ENCODE data around the gene ECE2.

The ECE2 gene

DNA sequence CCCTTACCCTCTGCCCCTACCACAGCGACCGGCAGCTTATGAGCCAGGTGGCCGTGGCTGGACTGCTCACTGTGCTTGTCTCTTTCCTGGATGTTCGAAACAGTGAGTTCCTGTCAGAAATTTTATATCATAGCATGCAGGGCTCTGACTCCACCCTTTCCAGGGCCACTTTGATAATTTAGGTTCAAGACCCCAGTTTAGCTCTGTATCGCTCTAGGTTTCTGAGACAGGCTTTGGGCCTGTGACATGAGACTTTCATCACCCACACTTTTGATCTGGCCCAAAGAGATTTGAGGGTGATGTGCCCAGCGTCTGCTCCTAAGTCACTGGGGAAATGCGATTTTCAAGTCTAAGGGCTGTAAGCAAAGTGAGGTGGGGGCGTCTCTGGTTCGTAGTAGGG lies 32.1 kb downstream of the ECE2 start:
- Mint-ChIP-seq H3K36me3 (peaks cover 13% of the 10 kb centered on the region), H3K4me1 (ENCODE audit: low read depth) (peaks cover 7% of the 10 kb centered on the region), H3K4me3 (no peak overlapping the region), H3K9me3 (ENCODE audit: low read depth) (no peaks in the 10 kb centered on the region), H3K27me3 (no peaks in the 10 kb centered on the region), H3K27ac (no peak overlapping the region)

DNA sequence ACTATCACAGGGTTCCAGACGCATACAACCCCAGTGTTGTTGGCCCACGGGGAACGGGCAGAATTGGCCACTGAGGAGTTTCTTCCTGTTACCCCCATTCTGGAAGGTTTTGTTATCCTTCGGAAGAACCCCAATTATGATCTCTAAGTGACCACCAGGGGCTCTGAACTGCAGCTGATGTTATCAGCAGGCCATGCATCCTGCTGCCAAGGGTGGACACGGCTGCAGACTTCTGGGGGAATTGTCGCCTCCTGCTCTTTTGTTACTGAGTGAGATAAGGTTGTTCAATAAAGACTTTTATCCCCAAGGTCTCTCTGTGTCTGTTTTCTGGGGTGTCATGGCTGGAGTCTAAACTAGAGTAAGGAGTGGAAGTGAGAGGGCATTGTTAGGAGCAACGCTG lies 32.9 kb downstream of the ECE2 start:
- no peaks in the 10 kb centered on the region for H3K27me3 Mint-ChIP-seq
- H3K36me3 Mint-ChIP-seq = peaks cover 13% of the 10 kb centered on the region
- peaks cover 7% of the 10 kb centered on the region for H3K4me1 Mint-ChIP-seq (ENCODE audit: low read depth)
- H3K4me3 Mint-ChIP-seq = no peak overlapping the region
- H3K27ac Mint-ChIP-seq = peak overlapping the region; percentile 52
- H3K9me3 Mint-ChIP-seq (ENCODE audit: low read depth) = no peaks in the 10 kb centered on the region

DNA sequence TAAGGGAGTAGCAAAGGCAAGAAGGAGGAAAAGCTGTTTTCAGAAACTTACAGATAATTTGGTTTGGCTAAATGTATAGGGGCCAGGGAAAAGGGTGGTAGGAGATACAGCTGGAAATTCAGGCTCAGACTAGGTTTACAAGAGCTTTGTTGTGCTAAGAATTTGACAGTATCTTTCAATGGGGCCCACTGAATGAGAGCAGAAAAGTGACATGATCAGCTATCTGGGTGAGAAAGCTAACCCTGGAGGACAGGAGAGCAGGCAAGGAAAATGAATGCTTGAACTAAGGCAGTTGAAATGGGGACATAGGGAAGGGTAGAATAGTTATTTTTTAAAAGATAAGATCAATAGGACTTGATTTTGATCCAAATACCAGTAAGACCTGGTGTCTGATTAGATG lies 35.8 kb downstream of the ECE2 start:
- no peak overlapping the region for H3K4me3 Mint-ChIP-seq
- H3K27ac Mint-ChIP-seq = no peak overlapping the region
- H3K27me3 Mint-ChIP-seq = no peaks in the 10 kb centered on the region
- peaks cover 13% of the 10 kb centered on the region for H3K36me3 Mint-ChIP-seq
- H3K4me1 Mint-ChIP-seq (ENCODE audit: low read depth) = peaks cover 11% of the 10 kb centered on the region
- H3K9me3 Mint-ChIP-seq (ENCODE audit: low read depth) = no peaks in the 10 kb centered on the region

DNA sequence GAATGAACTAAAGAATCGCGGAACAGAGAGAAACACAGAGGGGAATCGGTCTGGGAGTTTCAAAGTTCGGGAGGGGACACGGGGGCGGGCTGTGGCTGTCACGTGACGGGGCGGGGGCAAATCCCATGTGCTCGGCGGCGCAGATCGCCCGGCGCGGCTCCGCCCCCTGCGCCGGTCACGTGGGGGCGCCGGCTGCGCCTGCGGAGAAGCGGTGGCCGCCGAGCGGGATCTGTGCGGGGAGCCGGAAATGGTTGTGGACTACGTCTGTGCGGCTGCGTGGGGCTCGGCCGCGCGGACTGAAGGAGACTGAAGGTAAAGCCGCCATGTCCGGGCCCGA lies 38.5 kb downstream of the ECE2 start, which contains the start of gene EIF4G1:
TSS of gene EIF4G1 (plus strand) at position 244 of the 337 bp plus-strand sequence. CDS start 1,191 bp downstream, outside the sequence.
- Mint-ChIP-seq H3K4me1 (ENCODE audit: low read depth) (peaks cover 26% of the 10 kb centered on the region), H3K27me3 (no peaks in the 10 kb centered on the region), H3K9me3 (ENCODE audit: low read depth) (no peaks in the 10 kb centered on the region), H3K27ac (peak within 1 kb of the TSS; percentile 90), H3K36me3 (peaks cover 14% of the 10 kb centered on the region), H3K4me3 (peak within 1 kb of the TSS; percentile 88)

DNA sequence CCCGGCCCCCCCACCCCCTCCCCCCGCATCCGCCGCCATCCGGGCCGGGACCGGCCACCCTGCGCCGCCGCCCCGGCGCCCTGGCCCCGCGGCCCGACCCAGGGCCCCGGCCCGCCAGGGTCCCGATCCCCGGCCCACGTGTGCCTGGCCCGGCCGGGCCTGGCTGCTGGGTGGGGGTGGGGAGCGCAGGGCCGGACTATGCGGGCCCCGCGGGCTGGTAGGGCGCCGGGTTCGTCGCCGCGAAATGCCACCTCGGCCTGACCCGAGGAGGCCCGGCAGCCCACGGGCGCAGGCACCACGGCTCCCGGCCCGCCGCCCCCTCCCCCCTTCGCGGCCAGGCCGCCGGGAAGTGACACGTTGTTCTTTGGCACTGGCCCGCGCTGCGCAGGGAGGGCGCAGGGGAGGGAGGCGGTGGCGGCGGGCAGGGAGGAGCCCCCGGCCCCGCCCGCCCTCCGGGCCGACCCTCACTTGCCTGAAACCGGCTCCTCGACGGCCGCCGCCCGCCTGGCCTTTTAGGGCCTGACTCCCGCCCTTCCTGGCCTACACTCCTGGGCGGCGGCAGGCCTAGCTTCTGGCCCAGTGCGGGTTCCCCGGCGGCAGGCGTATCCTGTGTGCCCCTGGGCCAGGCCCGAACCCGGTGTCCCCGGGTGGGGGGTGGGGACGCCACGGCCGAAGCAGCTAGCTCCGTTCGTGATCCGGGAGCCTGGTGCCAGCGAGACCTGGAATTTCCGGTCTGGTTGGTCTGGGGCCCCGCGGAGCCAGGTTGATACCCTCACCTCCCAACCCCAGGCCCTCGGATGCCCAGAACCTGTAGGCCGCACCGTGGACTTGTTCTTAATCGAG lies 39.1 kb downstream of the ECE2 start:
- Mint-ChIP-seq H3K27me3 (no peaks in the 10 kb centered on the region), H3K27ac (peak overlapping the region; percentile 90)

DNA sequence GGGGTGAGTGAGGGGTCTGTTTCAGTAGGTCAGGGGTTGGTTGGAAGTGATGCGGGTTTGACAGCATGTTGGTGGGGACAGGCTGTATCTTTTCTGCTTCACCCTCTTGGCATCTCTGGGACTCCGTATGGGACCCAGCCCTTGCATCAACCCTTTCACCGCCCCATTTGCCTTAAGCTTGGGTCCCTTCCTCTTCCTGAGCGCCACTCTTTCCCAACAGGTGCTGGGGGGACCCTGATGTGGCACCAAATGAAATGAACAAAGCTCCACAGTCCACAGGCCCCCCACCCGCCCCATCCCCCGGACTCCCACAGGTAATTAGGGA lies 39.7 kb downstream of the ECE2 start:
- Mint-ChIP-seq H3K4me3 (peak overlapping the region; percentile 88), H3K9me3 (ENCODE audit: low read depth) (no peaks in the 10 kb centered on the region), H3K27ac (peak overlapping the region; percentile 90), H3K4me1 (ENCODE audit: low read depth) (peaks cover 30% of the 10 kb centered on the region), H3K36me3 (peaks cover 12% of the 10 kb centered on the region), H3K27me3 (no peaks in the 10 kb centered on the region)

More for the DNA sequence above, 39.1 kb downstream of the ECE2 start:
- H3K9me3 Mint-ChIP-seq (ENCODE audit: low read depth) = no peaks in the 10 kb centered on the region
- peaks cover 30% of the 10 kb centered on the region for H3K4me1 Mint-ChIP-seq (ENCODE audit: low read depth)
- peaks cover 12% of the 10 kb centered on the region for H3K36me3 Mint-ChIP-seq
- peak overlapping the region; percentile 88 for H3K4me3 Mint-ChIP-seq

DNA sequence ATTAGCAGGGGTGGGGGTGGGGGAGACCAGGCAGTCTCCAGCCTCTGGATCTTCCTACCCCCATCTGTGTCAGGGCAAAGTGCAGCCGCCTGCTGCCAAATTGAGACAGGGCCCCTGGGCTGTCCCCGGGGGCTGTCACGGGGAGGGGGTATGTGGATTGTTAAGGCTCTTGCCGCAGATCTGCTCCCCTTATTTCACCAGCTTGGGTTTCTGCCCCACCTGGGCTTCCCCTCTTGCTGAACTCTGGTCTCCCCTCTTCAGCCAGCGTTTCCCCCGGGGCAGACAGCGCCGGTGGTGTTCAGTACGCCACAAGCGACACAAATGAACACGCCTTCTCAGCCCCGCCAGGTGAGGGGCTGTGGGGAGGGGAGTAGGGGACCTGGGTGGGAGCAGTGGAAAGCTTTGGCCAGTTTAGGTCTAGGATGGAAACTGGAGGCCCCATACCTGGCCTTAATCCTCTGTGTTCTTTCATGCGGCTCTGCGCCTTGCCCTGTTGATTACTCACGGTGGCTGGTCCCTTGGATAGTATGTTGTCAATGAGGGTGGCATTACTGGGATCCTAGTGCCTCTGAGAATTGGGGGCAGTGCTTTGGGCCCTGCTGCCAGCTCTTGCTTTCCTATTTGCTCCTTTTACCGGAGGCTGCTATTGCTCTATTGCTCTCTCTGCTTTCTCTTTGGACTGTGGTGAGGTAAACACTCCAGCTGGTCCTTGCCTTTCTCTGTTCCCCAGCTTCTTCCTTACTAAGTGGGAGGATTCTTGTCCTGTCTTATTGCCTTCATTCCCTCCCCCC lies 40.2 kb downstream of the ECE2 start:
- Mint-ChIP-seq H3K27ac (peak overlapping the region; percentile 90), H3K4me3 (peak overlapping the region; percentile 88), H3K27me3 (no peaks in the 10 kb centered on the region), H3K36me3 (peaks cover 12% of the 10 kb centered on the region), H3K9me3 (ENCODE audit: low read depth) (no peaks in the 10 kb centered on the region), H3K4me1 (ENCODE audit: low read depth) (peaks cover 30% of the 10 kb centered on the region)

DNA sequence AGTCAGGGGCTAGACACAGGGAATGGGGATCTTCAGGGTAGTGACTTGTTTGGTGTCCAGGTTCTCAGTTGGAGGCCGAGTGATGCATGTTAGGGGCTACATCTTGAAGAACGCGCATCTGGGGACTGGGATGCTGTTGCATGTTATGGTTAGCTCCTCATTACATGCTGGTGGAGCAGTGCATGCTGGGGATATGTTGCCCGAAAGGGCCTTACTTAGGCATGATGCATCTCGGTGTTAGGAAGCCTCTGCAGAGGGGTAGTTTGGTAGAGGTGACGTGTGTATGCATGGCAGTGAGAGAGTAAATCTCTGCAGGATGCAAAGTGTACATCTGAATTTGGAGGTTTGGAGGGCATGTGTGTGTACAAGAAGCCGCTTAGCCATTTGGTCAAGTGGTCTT lies 41.0 kb downstream of the ECE2 start:
- H3K4me1 Mint-ChIP-seq (ENCODE audit: low read depth) = peaks cover 30% of the 10 kb centered on the region
- no peaks in the 10 kb centered on the region for H3K27me3 Mint-ChIP-seq
- peaks cover 12% of the 10 kb centered on the region for H3K36me3 Mint-ChIP-seq
- peak overlapping the region; percentile 90 for H3K27ac Mint-ChIP-seq
- no peaks in the 10 kb centered on the region for H3K9me3 Mint-ChIP-seq (ENCODE audit: low read depth)
- peak overlapping the region; percentile 88 for H3K4me3 Mint-ChIP-seq

DNA sequence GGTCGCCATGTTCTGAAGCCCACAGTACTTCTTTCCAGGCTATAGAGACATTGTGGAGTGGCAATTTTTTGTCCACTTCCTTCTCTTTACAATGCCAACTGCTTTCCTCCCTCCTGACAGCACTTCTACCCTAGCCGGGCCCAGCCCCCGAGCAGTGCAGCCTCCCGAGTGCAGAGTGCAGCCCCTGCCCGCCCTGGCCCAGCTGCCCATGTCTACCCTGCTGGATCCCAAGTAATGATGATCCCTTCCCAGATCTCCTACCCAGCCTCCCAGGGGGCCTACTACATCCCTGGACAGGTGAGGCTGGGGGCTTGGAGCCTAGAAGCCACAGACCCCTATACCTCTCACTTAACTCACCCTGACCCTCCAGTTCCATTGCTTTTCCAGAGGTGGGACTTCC lies 41.4 kb downstream of the ECE2 start:
- peaks cover 30% of the 10 kb centered on the region for H3K4me1 Mint-ChIP-seq (ENCODE audit: low read depth)
- H3K4me3 Mint-ChIP-seq = peak overlapping the region; percentile 88
- no peaks in the 10 kb centered on the region for H3K27me3 Mint-ChIP-seq
- peaks cover 12% of the 10 kb centered on the region for H3K36me3 Mint-ChIP-seq
- peak overlapping the region; percentile 90 for H3K27ac Mint-ChIP-seq
- no peaks in the 10 kb centered on the region for H3K9me3 Mint-ChIP-seq (ENCODE audit: low read depth)

DNA sequence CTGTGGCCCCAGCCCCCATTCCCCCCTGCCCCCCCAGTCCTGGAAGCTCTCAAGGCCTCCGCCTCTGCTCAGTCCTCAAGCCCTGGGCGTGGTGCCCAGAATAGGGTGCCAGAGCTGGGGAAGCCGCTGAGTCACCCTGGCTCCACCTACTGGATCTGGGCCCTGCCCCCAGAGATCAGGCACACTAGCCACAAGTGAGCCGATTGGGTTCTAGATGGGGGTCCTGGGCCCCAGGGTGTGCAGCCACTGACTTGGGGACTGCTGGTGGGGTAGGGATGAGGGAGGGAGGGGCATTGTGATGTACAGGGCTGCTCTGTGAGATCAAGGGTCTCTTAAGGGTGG lies 44.3 kb downstream of the ECE2 start:
- Mint-ChIP-seq H3K36me3 (peaks cover 16% of the 10 kb centered on the region), H3K4me3 (no peak overlapping the region), H3K27me3 (no peaks in the 10 kb centered on the region), H3K27ac (no peak overlapping the region), H3K9me3 (ENCODE audit: low read depth) (no peaks in the 10 kb centered on the region), H3K4me1 (ENCODE audit: low read depth) (peaks cover 35% of the 10 kb centered on the region)

DNA sequence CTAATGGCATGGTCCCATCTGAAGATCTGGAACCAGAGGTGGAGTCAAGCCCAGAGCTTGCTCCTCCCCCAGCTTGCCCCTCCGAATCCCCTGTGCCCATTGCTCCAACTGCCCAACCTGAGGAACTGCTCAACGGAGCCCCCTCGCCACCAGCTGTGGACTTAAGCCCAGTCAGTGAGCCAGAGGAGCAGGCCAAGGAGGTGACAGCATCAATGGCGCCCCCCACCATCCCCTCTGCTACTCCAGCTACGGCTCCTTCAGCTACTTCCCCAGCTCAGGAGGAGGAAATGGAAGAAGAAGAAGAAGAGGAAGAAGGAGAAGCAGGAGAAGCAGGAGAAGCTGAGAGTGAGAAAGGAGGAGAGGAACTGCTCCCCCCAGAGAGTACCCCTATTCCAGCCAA lies 45.8 kb downstream of the ECE2 start:
- peaks cover 13% of the 10 kb centered on the region for H3K36me3 Mint-ChIP-seq
- no peak overlapping the region for H3K4me3 Mint-ChIP-seq
- peaks cover 39% of the 10 kb centered on the region for H3K4me1 Mint-ChIP-seq (ENCODE audit: low read depth)
- peak overlapping the region; percentile 41 for H3K27ac Mint-ChIP-seq
- no peaks in the 10 kb centered on the region for H3K9me3 Mint-ChIP-seq (ENCODE audit: low read depth)
- no peaks in the 10 kb centered on the region for H3K27me3 Mint-ChIP-seq

DNA sequence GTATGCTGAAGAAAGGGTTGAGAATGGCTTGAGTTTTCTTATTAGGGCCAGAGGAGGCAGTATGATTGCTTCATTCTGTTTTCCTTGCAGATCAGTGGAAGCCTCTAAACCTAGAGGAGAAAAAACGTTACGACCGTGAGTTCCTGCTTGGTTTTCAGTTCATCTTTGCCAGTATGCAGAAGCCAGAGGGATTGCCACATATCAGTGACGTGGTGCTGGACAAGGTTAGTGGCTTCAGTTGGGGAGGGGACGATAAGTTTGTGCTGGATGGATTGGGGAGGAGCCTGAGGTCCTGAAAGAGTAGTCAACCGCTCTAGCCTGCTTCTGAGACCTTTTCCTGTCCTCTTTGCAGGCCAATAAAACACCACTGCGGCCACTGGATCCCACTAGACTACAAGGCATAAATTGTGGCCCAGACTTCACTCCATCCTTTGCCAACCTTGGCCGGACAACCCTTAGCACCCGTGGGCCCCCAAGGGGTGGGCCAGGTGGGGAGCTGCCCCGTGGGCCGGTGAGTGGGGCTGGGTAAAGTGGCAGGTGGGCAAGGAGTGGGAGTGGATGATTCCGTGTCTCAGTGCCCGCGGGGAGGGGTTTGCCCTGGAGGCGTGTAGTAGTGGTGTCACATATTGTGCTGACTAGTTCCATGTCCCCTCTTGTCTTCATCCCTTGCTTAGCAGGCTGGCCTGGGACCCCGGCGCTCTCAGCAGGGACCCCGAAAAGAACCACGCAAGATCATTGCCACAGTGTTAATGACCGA lies 47.1 kb downstream of the ECE2 start:
- Mint-ChIP-seq H3K27ac (peak overlapping the region; percentile 11), H3K36me3 (peaks cover 9% of the 10 kb centered on the region), H3K9me3 (ENCODE audit: low read depth) (no peaks in the 10 kb centered on the region), H3K27me3 (no peaks in the 10 kb centered on the region), H3K4me3 (no peak overlapping the region), H3K4me1 (ENCODE audit: low read depth) (peaks cover 27% of the 10 kb centered on the region)

DNA sequence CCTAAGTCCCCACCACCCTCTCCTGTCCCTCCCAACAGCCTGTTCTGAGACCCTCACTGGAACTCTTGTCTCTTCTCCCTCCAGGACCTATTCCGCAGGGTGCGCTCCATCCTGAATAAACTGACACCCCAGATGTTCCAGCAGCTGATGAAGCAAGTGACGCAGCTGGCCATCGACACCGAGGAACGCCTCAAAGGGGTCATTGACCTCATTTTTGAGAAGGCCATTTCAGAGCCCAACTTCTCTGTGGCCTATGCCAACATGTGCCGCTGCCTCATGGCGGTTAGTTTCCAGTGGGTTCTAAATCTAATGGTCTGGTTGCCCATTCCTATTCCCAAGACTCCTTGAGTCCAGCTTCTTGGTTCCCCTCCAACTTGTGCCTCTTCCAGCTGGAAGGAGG lies 47.9 kb downstream of the ECE2 start:
- H3K4me3 Mint-ChIP-seq = no peak overlapping the region
- peaks cover 24% of the 10 kb centered on the region for H3K4me1 Mint-ChIP-seq (ENCODE audit: low read depth)
- H3K9me3 Mint-ChIP-seq (ENCODE audit: low read depth) = no peaks in the 10 kb centered on the region

DNA sequence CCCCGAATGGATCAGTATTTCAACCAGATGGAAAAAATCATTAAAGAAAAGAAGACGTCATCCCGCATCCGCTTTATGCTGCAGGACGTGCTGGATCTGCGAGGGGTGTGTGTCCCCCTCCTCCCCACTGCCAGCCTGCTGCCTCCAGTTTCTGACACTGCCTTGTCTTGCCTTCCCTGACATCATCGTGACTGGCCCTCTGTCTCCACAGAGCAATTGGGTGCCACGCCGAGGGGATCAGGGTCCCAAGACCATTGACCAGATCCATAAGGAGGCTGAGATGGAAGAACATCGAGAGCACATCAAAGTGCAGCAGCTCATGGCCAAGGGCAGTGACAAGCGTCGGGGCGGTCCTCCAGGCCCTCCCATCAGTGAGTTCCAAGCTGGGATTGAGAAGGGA lies 49.4 kb downstream of the ECE2 start:
- Mint-ChIP-seq H3K36me3 (peaks cover 13% of the 10 kb centered on the region), H3K27me3 (no peaks in the 10 kb centered on the region), H3K4me1 (ENCODE audit: low read depth) (peaks cover 16% of the 10 kb centered on the region), H3K9me3 (ENCODE audit: low read depth) (no peaks in the 10 kb centered on the region), H3K4me3 (no peak overlapping the region), H3K27ac (peak overlapping the region; percentile 70)

More for the DNA sequence above, 47.9 kb downstream of the ECE2 start:
- Mint-ChIP-seq H3K27me3 (no peaks in the 10 kb centered on the region), H3K27ac (peak overlapping the region; percentile 11), H3K36me3 (peaks cover 12% of the 10 kb centered on the region)

All from activated naive CD8-positive, alpha-beta T cell (primary cell).